ENCODE results near the gene MCHR2.

The MCHR2 gene

GRCh38 chr6:99951016-99951805, 42.8 kb downstream of the MCHR2 start:
- TF ChIP-seq, protein P1, sequence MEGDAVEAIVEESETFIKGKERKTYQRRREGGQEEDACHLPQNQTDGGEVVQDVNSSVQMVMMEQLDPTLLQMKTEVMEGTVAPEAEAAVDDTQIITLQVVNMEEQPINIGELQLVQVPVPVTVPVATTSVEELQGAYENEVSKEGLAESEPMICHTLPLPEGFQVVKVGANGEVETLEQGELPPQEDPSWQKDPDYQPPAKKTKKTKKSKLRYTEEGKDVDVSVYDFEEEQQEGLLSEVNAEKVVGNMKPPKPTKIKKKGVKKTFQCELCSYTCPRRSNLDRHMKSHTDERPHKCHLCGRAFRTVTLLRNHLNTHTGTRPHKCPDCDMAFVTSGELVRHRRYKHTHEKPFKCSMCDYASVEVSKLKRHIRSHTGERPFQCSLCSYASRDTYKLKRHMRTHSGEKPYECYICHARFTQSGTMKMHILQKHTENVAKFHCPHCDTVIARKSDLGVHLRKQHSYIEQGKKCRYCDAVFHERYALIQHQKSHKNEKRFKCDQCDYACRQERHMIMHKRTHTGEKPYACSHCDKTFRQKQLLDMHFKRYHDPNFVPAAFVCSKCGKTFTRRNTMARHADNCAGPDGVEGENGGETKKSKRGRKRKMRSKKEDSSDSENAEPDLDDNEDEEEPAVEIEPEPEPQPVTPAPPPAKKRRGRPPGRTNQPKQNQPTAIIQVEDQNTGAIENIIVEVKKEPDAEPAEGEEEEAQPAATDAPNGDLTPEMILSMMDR (conservative IDR thresholded peaks at IDR 0.05): no peak
- H3K27ac ChIP-seq: no peak overlapping the region

GRCh38 chr6:99946005-99946404, 48.0 kb downstream of the MCHR2 start:
- no peak overlapping the region for H3K27ac ChIP-seq
- TF ChIP-seq, protein P1 (conservative IDR thresholded peaks at IDR 0.05): no peak

DNA sequence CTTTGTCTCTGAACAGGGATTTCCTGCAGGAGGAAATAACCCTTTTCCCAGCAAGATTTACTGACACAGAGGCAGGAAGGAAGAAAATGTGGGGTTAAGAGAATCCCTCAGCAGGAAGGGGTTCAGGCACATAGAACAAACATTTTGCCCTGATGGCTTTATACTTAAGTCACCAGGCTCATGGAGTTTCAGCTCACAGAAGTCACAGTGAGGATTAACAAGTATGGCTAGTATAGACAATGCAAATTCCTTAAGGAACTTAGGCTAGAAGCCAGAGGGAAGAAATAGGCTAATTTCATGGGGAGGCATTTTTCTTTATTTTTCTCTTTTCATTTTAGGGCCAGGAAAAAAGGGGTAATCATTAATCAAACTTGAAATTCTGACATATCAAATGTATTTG, 50.2 kb downstream of the MCHR2 start:
- TF ChIP-seq, protein P1 (conservative IDR thresholded peaks at IDR 0.05): no peak
- no peak overlapping the region for H3K27ac ChIP-seq

DNA sequence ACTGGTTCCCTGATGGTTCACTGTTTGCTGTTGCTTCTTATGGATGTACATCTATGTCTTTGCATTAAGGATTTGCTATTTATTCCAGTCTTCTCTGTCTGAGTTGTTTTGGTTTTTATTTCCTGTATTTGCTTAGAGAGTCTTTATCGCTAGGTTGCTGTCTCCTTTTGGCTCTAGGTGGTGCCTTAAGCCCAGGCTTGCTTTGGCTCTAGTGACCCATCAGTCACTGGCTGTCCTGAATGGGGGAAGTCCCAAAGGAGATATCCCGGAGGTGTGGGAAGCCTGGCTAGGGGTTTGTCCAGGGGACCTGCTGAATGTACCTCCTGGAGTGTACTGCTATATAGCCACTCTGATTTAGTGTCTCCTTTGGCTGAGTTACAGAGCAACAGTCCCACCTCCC, 53.4 kb downstream of the MCHR2 start:
- TF ChIP-seq, protein P1 (conservative IDR thresholded peaks at IDR 0.05): 0 out of 2 replicates have a peak, but pooled peaks have one; percentile 8
- H3K27ac ChIP-seq: no peak overlapping the region

DNA sequence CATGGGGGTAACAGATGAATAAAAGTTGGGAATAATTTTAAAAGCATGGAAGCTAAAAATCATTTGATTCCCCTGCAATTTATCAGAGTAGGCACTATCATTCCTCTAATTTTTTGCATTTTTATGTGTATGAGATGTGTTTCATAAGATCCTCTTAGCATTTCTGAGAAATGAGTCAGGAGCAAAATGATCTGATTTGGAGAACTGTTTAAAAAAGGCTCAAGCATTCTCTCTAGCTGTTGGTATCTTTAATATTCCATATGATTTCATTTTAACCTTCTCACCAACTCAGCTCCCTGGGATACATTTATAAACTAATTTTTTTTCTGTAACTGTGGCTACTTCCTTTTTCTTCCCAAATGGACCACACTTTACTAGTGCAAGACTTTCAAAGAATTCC, 60.9 kb downstream of the MCHR2 start:
- TF ChIP-seq, protein P1 (conservative IDR thresholded peaks at IDR 0.05): no peak
- H3K27ac ChIP-seq: no peak overlapping the region

GRCh38 chr6:99912657-99913056, 81.4 kb downstream of the MCHR2 start:
- TF ChIP-seq, protein P1 (conservative IDR thresholded peaks at IDR 0.05): no peak
- H3K27ac ChIP-seq: no peak overlapping the region

- TF ChIP-seq, protein P1 (conservative IDR thresholded peaks at IDR 0.05): peak; percentile 86
- no peak overlapping the region for H3K27ac ChIP-seq
These were observed 88.6 kb downstream of the MCHR2 start for GRCh38 chr6:99905209-99906106.

Data from VCaP (cell line).